Transverse colon (tissue), 4 donors: Measurements from ENCODE around the gene CCPG1. TPM values are rescaled to one million over a fixed set of nuclear protein-coding genes. Genes with fewer than 3 reads are reported as not detected.

Experiments
- DNase-seq: peaks from one replicate; pipeline ENCODE4 v3.0.0-alpha.2; 2019
- H3K27ac ChIP-seq, 4 donors: fragments of 200-600 bp; sonication (generic); 2 replicates each; pipeline ENCODE4 v1.5.1; 2016 to 2018; ENCODE audit warnings: inconsistent platforms in 4 of 4
- H3K27me3 ChIP-seq: fragments of 200-600 bp; sonication (generic); 2 replicates; pipeline ENCODE4 v1.5.1; 2017; ENCODE audit warnings: inconsistent platforms
- H3K36me3 ChIP-seq, 4 donors: fragments of 200-600 bp; sonication (generic); 2 replicates each; pipeline ENCODE4 v1.5.1; 2017 to 2019; ENCODE audit warnings: inconsistent platforms in 4 of 4
- H3K4me1 ChIP-seq, 4 donors: fragments of 200-600 bp; sonication (generic); 2 replicates each; pipeline ENCODE4 v1.5.1; 2017 to 2020; ENCODE audit warnings: inconsistent platforms in 4 of 4
- H3K4me3 ChIP-seq, 4 donors: fragments of 200-600 bp; sonication (generic); 1 replicate in 1 of 4; 2 replicates in 3 of 4; pipeline versions ENCODE4 v1.5.1 to v1.6.1; 2017 to 2019; ENCODE audit warnings: inconsistent platforms in 4 of 4
- H3K9me3 ChIP-seq, 2 donors: fragments of 200-600 bp; sonication (generic); 2 replicates each; pipeline ENCODE4 v1.5.1; 2017 to 2019; ENCODE audit warnings: inconsistent platforms in 2 of 2
- CTCF ChIP-seq, 5 experiments: fragments of 200-600 bp in 3 of 5; fragments of 450-650 bp in 2 of 5; sonication (generic) in 3 of 5; IDR thresholded peaks; 1 replicate in 2 of 5; 2 replicates in 3 of 5; pipeline ENCODE4 v1.5.1; 2016 to 2017; ENCODE audit warnings: antibody characterized with exemption in 5 of 5, inconsistent platforms in 3 of 5, mild to moderate bottlenecking in 2 of 5, moderate library complexity in 1 of 5
- EP300 ChIP-seq: sonication (generic); formaldehyde crosslinking; IDR thresholded peaks from one replicate; pipeline ENCODE4 v1.6.1; 2017; ENCODE audit warnings: antibody characterized with exemption, low read depth
- POLR2A ChIP-seq: fragments of 450-650 bp; IDR thresholded peaks from one replicate; pipeline ENCODE4 v1.6.1; 2016; ENCODE audit warnings: antibody characterized with exemption, mild to moderate bottlenecking, moderate library complexity
- POLR2AphosphoS5 ChIP-seq, 3 donors: sonication (generic); formaldehyde crosslinking; IDR thresholded peaks; one replicate each; pipeline ENCODE4 v1.6.1; 2016; ENCODE audit warnings: antibody characterized with exemption in 3 of 3
- WGBS, 2 donors: methylation state at CpG; one replicate each; pipeline ENCODE4 v1.1.5; 2018; ENCODE audit warnings: low coverage in 1 of 2; 5-methylcytosine and 5-hydroxymethylcytosine counted together
- in situ Hi-C, 4 donors: fragments of 200-750 bp; cut with MboI; loops; one replicate each; pipeline versions ENCODE4 v1.15.0 to v1.15.1; 2017; ENCODE audit warnings: low sequenced_read_pairs in 3 of 4, low pct_ligation_motif_present in 1 of 4, low pct_unique_long_range_greater_than_20kb in 1 of 4
- intact Hi-C: fragments of 100-400 bp; cut with DNase I; formaldehyde crosslinking; loops from one replicate; pipeline ENCODE4 v1.15.1; 2023; ENCODE audit warnings: low total_unique reads
- total RNA-seq, 4 donors: library from RNA; depleted of rRNA; stranded (reverse); fragments of >200 nt; gene quantifications; one replicate each; pipeline ENCODE4 v1.1.0, GENCODE V29; 2016

The CCPG1 gene
- total RNA-seq, 4 donors from 2014 or later: 8.6 to 69.5 (median 52.6) TPM

GRCh38 chr15:55398243-55398642, 9.9 kb downstream of the CCPG1 start:
- TF ChIP-seq POLR2AphosphoS5 (IDR thresholded peaks at IDR 0.05) (no peak), EP300 (no peak), POLR2A (no peak), CTCF (IDR thresholded peaks at IDR 0.05) (no peak)
- Histone ChIP-seq H3K9me3 (no peaks in the 10 kb centered on the region), H3K27ac (no peak overlapping the region), H3K4me3 (no peak overlapping the region), H3K27me3 (no peaks in the 10 kb centered on the region), H3K4me1 (peaks cover 0 to 25% (median 9%) of the 10 kb centered on the region in 4 donors), H3K36me3 (no peaks in the 10 kb centered on the region)
- 92 to 96% methylated on average over 5 of the region's 5 CpGs for WGBS, 2 donors
- DNase-seq: no peak
- in situ Hi-C loops (no loop called here), intact Hi-C loops (no loop called here)

- H3K27me3 ChIP-seq: no peaks in the 10 kb centered on the region
- TF ChIP-seq EP300 (no peak), CTCF (IDR thresholded peaks at IDR 0.05) (no peak), POLR2A (no peak), POLR2AphosphoS5 (IDR thresholded peaks at IDR 0.05) (no peak)
- no peaks in the 10 kb centered on the region for H3K36me3 ChIP-seq
- H3K27ac ChIP-seq: no peak overlapping the region
- no peak for DNase-seq
- intact Hi-C loops: no loop called here
- in situ Hi-C loops: no loop called here
- H3K4me3 ChIP-seq: no peak overlapping the region
- WGBS, 2 donors: 100% methylated on average over 1 of the region's 1 CpG; no CpG with 5 or more reads in 1 of the 2 donors
- peaks cover 0 to 9% (median 0%) of the 10 kb centered on the region in 4 donors for H3K4me1 ChIP-seq
- H3K9me3 ChIP-seq: no peaks in the 10 kb centered on the region
Observed at GRCh38 chr15:55394694-55395093, 13.5 kb downstream of the CCPG1 start.

- in situ Hi-C loops: no loop called here
- H3K27ac ChIP-seq: no peak overlapping the region
- no peak overlapping the region for H3K4me3 ChIP-seq
- no peak for DNase-seq
- H3K9me3 ChIP-seq: no peaks in the 10 kb centered on the region
- H3K4me1 ChIP-seq: peaks cover 0 to 4% (median 0%) of the 10 kb centered on the region in 4 donors
- intact Hi-C loops: no loop called here
- H3K27me3 ChIP-seq: no peaks in the 10 kb centered on the region
- peaks cover 0 to 13% (median 4%) of the 10 kb centered on the region in 4 donors for H3K36me3 ChIP-seq
- no peak for TF ChIP-seq POLR2AphosphoS5 (IDR thresholded peaks at IDR 0.05)
- no peak for TF ChIP-seq POLR2A
Observed at GRCh38 chr15:55389264-55389607, 18.9 kb downstream of the CCPG1 start.

GRCh38 chr15:55387027-55387426, 21.1 kb downstream of the CCPG1 start:
- DNase-seq: no peak
- in situ Hi-C loops (no loop called here), intact Hi-C loops (no loop called here)
- Histone ChIP-seq H3K4me3 (no peak overlapping the region), H3K9me3 (no peaks in the 10 kb centered on the region), H3K27me3 (no peaks in the 10 kb centered on the region), H3K4me1 (peaks cover 0 to 4% (median 0%) of the 10 kb centered on the region in 4 donors), H3K36me3 (peaks cover 0 to 19% (median 8%) of the 10 kb centered on the region in 4 donors), H3K27ac (no peak overlapping the region)
- TF ChIP-seq EP300: no peak
- TF ChIP-seq POLR2AphosphoS5 (IDR thresholded peaks at IDR 0.05): no peak

- intact Hi-C loops: no loop called here
- in situ Hi-C loops: no loop called here
- no peaks in the 10 kb centered on the region for H3K4me1 ChIP-seq
- DNase-seq: no peak
- H3K9me3 ChIP-seq: no peaks in the 10 kb centered on the region
- no peak overlapping the region for H3K27ac ChIP-seq
- H3K4me3 ChIP-seq: no peak overlapping the region
- WGBS, 2 donors: 94 to 97% methylated on average over 2 of the region's 2 CpGs
- no peaks in the 10 kb centered on the region for H3K27me3 ChIP-seq
- TF ChIP-seq POLR2A: no peak
- peaks cover 0 to 33% (median 12%) of the 10 kb centered on the region in 4 donors for H3K36me3 ChIP-seq
Observed at GRCh38 chr15:55383687-55384086, 24.5 kb downstream of the CCPG1 start.

- Histone ChIP-seq H3K4me3 (no peak overlapping the region), H3K36me3 (peaks cover 0 to 51% (median 22%) of the 10 kb centered on the region in 4 donors), H3K4me1 (no peaks in the 10 kb centered on the region), H3K27ac (no peak overlapping the region), H3K9me3 (no peaks in the 10 kb centered on the region), H3K27me3 (no peaks in the 10 kb centered on the region)
- in situ Hi-C loops: no loop called here
- TF ChIP-seq CTCF (IDR thresholded peaks at IDR 0.05) (no peak), POLR2A (no peak), POLR2AphosphoS5 (IDR thresholded peaks at IDR 0.05) (no peak), EP300 (no peak)
- intact Hi-C loops: no loop called here
- DNase-seq: no peak
Observed at GRCh38 chr15:55381595-55381994, 26.6 kb downstream of the CCPG1 start.
